NCI-H2029 (cell line): Measurements from ENCODE around the gene VSIG4.

ENCODE experiments used
- DNase-seq: peaks from one replicate; lab custom pipeline; 2025; lab: John Stamatoyannopoulos, UW

The VSIG4 gene

DNA sequence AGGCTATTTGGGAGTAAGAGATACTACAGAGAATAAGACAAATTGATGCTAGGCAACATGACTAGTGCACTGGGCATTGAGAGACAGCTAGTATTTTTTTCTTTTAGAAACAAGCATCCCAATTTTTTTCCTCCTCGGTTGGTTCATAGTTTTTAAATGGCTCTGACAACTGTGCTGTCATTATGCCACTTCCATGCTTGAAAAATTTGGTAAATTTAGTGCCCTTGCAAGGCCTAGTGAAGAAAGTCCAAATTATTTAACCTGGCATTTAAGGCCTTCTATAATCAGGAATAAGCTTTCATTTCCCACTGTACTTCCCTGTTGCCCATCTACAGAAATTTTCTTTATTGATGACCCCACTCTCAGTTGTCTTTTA, 15.8 kb downstream of the VSIG4 start:
- DNase-seq: no peak

GRCh38 chrX:66023385-66024091, 16.3 kb downstream of the VSIG4 start:
- no peak for DNase-seq

DNA sequence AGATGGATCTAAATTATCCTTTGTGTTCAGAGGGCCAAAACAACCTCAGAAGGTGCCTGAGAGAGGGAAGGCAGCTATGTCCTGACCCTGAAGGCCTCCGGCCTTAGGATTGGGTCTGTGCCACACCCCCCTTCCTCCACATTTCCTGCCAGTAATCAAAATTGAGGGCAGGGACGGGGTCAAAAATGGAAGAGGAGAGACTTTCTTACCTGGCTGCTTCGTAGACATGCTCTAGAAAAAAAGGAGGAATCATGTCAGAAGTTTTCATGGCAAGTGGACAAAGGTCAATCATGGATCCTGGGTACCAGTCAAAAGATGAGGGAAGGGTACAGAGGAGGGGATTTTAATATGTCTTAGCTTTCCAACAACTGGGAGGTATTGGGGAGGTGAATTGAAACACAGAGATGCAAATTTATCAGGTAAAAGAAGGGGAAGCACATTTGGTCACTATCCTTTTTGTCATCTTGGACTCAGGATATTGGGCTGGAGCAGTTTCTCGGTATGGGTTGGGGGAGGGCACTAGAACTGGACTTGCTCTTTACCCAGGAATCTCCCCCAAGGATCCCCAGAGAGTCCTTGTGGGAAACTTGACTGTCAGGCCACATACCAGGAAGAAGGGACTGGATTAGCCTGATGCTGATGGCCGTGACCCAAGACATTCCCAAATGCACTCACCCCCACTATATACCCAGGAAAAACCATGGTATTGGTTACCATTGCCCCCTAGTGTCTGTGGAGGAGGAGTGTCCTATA, 17.1 kb downstream of the VSIG4 start:
- no peak for DNase-seq

DNA sequence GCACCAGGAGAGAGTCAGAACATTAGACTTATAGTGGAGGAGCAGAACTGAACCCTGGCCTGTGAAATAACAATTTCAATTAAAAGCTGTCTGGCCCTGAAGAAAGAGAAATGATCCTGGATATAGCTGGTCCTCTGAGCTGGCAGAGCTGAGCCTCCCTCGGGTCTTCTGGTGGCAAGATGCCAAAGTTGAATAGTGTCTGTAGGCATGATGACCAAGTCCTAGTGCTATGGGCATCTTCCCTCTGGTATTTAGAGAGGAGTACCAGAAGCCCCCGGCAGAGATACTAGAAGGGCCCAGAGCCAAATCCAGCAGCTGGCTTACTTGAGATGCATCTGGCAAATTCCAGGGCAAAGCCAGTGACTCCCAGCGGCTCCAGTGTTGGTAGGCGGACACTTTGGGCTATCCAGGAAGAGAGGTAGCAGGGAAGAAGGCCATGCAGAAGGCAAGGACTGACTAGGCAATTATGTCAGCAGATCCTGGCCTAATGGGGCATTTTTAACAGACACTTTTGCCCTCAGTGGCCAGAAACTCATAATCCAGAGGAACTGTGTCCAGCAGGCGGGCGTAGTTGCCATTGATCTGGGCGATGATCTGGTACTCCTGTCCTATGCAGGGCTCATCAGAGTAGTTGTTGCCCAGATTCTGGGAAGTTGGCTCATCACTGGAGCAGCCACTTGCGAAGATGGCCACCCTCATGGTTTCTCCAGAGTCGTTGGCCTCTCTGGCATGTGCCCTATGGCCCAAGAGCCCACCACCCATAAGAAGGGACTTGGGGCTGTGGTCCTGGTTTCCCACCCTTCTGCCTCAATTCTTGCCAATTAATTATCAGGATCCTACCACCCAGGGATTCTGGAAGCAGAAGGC, 17.9 kb downstream of the VSIG4 start:
- no peak for DNase-seq

- DNase-seq: no peak
Observed at GRCh38 chrX:66021401-66021764, 18.5 kb downstream of the VSIG4 start.

DNA sequence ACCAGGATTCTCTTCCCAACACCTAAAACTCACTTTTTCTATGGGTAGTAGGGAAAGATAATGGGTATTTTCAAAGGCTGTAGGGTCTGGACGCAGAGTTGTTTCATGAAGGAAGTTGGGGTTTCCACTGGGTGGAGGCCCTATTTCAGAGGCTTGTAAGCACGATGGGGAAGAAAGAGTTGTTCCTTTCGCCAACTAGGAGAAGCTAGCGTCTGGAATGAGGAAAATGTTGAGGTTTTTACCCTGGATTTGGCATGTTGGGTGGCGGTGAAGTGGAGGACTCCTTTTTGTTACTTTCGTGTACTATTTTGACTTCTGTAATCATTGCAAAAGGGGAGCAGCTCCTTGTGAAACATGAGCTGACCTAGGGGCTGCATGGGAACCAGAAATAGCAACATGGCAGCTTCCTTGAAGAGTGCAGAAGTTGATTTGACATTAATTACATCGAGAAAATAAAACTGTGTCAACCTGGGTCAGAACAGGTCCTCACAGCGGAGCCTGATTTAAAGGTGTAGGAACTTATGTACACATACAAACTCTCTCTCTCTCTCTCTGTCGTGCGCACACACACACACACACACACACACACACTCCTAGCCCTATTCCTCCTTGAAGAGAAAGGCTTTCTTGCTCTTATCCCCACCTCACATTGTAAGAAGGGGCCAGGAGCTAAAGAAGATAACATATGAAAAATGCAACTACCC, 19.1 kb downstream of the VSIG4 start:
- DNase-seq: no peak

DNA sequence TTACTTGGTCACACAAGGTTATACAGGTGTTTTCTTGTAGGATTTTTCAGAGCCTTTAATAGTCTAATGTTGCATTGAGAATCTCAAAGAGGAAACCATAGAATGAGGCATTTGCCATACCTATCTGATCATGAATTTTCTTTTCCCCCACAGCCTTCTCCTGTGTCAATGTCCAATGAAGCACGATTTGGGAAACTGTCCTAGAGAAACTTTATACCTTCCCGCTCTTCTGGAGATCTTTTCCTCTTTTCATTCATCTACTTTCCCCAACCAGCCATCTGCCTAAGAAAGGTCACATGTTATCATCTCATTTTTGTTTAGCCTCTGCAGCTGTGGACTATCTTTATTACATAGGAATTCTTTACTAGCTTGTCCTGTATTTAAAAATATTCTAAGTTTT, 19.9 kb downstream of the VSIG4 start:
- DNase-seq: no peak

DNA sequence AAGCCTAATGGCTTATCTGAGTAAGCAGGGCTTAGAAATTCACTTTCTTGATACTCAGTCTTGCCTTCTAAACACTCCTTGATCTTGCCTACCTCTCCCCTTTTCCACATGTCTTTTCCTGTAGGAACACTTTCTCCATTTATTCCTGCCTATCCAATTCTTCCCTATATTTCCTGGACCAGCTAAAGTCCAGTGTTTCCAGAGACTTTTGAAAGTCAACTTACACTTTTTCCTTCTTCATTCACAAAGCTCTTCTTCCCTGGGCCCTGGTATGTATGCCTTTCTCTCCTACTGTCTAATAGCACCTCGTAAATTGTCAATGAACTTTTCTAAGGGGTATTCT, 20.6 kb downstream of the VSIG4 start:
- no peak for DNase-seq

DNA sequence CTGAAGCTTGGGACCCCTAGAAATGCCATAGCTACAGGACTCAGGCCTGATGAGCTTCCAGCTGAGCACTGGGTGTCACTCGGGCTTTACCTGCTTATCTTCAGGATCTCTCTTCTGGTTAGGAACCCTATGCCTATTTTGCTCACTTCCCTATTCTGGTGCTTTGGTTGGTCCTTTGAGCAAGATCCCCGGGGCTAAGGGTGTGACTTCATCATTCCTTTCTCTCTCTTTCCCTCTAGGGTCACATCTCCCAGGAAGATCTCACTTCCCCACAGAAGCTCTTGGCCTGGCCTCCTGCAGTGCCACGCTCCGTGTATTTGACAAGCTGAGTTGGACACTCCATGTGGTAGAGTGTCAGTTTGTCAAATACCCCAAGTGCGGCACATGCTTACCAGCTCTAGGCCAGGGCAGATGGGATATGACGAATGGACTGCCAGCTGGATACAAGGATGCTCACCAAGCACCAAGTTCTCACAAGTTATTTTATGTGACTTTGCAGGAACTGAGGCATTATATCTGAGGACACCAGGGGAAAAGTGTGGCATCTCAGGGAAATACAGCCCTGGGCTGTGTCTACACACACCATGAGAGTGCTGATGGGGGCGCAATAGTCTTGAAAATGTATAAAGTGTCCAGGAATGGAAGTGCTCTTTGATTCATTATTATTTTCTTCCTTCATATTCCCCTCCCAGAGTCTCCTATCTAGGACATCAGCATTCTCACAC, 21.1 kb downstream of the VSIG4 start:
- no peak for DNase-seq

DNA sequence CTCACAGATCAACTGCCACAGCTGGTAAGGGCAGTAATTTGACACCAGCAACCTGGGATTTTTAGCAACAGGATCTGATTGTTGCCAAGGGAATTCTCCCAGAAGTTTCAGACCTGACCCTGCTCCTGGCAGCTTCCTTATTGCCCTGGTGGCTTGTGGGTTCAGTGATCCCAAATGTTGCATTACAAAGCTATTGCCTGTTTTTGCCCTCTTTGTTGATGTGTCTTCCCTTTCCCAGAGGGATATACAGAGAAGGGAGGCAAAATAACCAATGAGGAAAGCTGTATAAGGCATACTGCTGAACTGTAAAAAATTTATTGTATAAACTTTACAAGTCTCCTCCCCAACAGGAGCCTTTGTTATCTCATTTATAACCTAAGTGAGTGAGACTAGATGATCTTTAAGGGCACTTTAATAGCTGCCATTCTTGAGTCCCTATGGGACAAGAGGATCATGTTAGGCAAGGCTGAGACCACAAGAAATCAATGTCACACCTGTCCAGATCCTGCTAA, 22.2 kb downstream of the VSIG4 start:
- DNase-seq: no peak

GRCh38 chrX:66016905-66017658, 22.8 kb downstream of the VSIG4 start:
- DNase-seq: no peak

DNA sequence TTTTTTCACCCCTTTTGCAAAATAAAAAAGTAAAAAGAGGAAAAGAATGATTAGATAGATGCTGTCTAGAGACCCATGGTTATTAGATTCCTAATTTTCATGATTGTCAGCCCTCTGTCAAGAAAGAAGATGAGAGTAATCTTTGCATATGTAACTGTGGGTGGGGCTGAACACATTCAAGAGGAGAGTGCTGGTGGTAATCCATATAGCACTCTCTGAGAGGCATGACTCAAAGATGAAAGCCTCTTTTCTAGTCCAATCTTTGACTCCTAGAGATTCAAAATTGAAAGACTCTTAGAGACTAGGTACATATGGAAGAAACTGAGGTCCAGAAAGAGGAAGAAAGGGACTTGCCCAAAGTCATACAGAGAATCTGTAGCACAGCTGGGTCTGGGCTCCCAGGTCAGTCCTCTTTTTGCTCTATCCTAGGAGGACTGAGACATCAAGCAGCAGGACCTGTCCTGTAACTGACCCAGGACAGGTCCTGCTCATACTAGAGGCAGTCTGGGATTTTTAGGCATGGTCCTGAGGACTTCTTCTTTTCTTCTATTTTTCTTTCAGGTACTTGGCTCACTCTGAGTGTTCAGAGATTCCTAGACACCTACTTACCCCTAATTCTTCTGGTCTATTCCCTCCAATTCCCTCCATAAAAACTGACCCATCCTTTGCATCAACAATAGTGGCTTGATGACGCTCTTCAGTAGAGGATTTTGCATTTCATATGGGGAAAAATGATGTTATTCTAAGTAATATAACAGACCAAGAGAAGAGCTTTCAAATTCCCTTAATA, 23.8 kb downstream of the VSIG4 start:
- no peak for DNase-seq

DNA sequence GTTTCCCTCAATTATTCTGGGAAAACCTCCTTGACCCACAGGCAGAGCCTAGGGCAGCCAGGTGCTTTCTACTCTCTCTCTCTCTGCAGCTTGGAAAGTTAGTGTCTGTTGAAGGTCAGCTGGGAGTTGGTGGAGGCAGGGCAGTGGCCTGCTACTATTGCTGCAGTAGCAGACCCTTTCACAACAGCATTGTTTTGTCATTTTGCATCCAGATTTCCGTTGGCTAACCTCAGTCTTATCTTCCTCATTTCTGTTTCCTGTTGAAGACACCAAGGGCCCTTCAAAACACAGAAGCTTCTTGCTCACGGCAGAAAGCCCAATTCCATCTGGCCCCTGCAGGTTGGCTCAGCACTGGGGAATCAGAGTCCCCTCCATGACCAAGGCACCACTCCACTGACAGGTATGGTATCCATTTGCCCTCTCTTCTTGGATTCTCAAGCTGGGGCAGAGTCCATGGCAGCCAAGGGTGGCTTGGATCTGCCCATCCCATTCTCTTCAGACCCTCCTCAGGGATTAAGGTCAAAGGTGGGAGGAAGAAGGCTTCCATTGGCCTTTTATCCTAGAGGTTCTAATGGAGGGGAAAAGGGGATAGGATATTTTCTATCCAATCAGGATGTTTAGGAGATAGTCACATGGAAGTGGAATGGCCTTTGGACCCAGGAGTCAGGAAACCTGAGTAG, 24.6 kb downstream of the VSIG4 start:
- DNase-seq: no peak

DNA sequence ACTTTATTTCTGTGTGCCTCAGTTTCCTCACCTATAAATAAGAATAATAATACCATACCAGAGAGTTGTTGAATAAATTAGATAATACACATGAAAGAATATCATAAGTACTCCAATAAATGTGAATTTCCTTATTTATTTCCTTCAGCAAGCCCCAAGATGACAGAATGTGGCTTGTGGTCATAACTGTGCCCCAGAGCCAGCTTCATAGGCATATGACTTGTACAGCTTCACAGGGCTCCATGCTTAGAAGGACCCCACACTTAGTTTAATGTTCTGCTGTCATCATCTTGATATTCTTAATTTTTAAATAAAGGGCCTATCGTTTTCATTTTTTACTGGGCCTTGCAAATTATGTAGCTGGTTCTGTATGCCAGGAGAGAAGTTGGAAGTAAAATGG, 25.3 kb downstream of the VSIG4 start:
- no peak for DNase-seq

- no peak for DNase-seq
Observed at GRCh38 chrX:66014084-66014483, 25.8 kb downstream of the VSIG4 start.

DNA sequence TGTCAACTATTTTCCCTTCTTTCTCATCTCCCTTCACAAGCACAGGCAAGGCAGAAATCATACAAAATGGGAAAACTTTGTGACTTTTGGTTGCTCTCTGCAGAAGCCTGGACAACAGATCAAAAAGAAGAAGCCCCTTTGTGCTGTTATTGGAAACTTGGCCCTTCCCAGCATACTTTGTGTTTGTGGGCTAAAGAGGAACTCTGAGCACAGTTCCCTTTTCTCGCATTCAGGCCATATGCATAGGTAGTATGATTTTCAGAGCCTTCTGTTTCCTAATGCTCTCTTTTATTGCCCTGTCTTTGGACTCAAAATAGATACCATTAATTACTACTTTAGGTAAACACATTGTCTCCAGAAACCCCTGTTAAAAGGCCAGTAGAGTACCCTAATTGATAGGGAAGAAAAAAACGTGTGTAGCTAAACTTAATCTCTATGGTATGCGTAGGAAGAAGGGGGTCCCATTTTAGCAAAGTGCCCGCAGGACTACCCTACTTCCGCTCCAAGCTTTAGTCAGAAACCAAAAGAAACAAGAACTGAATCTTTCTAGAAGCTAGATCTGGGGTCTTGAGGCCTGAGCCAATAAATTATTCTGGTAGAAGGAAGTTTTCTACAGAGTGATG, 26.6 kb downstream of the VSIG4 start:
- no peak for DNase-seq

- DNase-seq: no peak
Observed at GRCh38 chrX:66012094-66012534, 27.8 kb downstream of the VSIG4 start.

- no peak for DNase-seq
Observed at GRCh38 chrX:66009231-66009845, 30.5 kb downstream of the VSIG4 start.
